HG02943 (cell line): ENCODE results near the gene P3H3.

Experiments used
- ATAC-seq: cut with Tn5 transposase; IDR thresholded peaks from one replicate; pipeline ENCODE4 v1.9.1; 2021; ENCODE audit warnings: mild to moderate bottlenecking, low read depth, moderate library complexity; ENCODE audit not compliant: unreplicated experiment

Gene P3H3

GRCh38 chr12:6799147-6799546, 29.1 kb upstream of the P3H3 start:
- ATAC-seq = no peak

GRCh38 chr12:6807170-6807569, 21.0 kb upstream of the P3H3 start:
- ATAC-seq = no peak

DNA sequence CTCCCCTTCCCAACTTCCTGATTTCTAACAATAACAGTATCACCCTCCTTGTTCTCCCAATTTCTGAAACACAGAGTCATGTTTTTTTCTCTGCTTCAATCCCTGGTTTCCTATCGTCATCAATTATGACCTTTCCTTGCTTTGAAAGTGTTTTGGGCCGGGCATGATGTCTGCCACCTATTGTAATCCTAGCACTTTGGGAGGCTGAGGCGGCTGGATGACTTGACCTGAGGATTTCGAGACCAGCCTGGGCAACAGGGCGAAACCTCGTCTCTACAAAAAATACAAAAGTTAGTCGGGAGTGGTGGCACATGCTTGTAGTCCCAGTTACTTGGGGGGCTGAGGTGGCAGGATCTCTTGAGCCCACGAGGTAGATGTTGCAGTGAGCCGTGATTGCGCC, 19.2 kb upstream of the P3H3 start:
- no peak for ATAC-seq

DNA sequence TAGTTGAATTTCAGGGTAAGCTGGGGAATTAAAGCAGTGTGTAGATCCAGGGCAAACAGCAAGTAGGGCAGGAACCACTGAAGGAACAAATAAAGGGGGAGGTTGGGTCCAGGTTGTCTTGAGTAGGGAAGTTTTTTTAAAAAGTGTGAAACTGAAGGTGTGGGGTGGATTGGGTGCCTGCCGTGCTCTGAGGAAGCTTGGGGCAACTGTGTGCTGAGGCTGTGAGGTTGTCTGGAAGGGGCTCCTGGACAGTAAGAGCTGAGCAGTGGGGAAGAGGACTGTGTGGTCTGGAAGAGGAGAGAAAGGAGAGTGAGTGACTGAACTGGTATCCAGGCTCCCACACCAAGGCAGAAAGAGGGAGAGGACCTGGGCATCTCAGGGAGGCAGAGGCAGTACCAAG, 17.4 kb upstream of the P3H3 start:
- ATAC-seq = no peak

- ATAC-seq = no peak
Measured at GRCh38 chr12:6813363-6813762, 14.8 kb upstream of the P3H3 start.

DNA sequence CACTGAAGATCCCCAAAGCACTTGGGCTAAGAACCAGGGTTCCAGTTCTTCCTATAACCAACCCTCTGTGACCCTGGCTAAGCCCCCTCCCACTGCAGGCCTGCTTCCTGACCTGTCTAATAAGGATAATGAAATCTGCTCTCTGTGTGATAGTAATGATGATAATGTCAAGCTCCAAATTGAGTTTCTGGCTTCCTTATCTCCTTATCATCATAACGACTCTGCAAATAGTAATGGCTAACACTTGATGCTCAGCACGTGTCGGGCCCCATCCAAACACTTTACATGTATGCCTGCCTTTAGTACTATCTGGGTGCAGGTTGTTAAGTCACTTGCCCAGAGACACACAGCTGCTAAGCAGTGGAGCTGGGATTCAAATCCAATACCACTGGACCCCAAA, 11.6 kb upstream of the P3H3 start:
- no peak for ATAC-seq

DNA sequence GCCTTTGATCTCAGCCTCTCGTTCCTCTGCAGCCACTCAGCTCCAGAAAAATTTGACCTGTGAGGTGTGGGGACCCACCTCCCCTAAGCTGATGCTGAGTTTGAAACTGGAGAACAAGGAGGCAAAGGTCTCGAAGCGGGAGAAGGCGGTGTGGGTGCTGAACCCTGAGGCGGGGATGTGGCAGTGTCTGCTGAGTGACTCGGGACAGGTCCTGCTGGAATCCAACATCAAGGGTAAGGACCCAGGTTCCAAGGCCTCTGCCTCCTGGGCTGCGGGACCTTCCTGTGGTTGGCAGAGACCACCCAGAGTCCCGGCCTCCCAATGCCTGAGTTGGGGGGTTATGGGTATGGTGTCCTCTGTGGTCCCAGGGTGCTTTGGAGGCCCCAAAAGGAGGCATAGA, 11.1 kb upstream of the P3H3 start:
- no peak for ATAC-seq

DNA sequence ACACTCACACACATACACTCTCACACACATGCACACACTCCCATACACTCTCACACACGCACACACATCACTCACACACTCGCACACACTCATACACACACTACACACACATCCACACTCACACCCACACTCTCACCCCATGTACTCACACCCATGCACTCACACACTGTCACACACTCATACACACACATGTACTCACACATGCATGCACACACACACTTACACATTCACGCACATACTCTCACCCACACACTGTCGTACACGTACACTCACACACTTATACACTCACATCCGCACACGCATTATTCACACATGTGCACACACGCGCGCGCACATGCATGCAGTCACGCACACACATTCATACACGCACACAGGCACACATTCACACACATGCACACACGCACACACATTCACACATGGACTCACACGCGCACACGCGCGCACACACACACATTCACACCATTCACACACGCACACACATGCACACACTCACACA, 10.5 kb upstream of the P3H3 start:
- no peak for ATAC-seq

GRCh38 chr12:6818222-6818621, 10.0 kb upstream of the P3H3 start:
- no peak for ATAC-seq

DNA sequence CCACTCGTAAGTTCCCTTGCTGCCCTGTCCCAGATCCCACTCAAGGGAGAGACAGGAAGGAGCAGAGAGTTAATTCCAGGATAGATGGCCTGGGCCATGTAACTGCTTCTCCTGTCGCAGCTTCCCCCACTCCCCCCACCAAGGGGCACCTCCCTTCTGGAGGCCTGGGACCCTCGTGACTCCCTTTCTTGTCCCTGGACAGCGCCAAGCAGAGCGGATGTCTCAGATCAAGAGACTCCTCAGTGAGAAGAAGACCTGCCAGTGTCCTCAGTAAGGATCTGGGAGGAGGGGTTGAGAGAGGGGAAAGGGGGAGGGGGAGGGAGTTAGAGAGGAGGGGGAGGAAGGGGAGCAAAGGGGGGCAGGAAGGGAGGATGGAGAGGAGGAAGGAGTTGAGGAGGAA, 9.6 kb upstream of the P3H3 start:
- ATAC-seq = no peak

DNA sequence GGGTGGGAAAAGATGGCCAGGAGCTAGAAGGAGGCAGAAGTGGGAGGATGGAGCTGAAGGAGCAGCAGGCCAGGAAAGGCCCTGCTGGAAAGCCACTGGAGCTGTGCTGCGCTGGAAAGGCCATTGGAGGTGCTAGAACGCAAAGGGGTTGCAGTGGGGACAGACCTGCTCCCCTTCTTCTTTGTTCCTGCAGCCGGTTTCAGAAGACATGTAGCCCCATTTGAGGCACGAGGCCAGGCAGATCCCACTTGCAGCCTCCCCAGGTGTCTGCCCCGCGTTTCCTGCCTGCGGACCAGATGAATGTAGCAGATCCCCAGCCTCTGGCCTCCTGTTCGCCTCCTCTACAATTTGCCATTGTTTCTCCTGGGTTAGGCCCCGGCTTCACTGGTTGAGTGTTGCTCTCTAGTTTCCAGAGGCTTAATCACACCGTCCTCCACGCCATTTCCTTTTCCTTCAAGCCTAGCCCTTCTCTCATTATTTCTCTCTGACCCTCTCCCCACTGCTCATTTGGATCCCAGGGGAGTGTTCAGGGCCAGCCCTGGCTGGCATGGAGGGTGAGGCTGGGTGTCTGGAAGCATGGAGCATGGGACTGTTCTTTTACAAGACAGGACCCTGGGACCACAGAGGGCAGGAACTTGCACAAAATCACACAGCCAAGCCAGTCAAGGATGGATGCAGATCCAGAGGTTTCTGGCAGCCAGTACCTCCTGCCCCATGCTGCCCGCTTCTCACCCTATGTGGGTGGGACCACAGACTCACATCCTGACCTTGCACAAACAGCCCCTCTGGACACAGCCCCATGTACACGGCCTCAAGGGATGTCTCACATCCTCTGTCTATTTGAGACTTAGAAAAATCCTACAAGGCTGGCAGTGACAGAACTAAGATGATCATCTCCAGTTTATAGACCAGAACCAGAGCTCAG, 8.8 kb upstream of the P3H3 start:
- ATAC-seq = no peak

DNA sequence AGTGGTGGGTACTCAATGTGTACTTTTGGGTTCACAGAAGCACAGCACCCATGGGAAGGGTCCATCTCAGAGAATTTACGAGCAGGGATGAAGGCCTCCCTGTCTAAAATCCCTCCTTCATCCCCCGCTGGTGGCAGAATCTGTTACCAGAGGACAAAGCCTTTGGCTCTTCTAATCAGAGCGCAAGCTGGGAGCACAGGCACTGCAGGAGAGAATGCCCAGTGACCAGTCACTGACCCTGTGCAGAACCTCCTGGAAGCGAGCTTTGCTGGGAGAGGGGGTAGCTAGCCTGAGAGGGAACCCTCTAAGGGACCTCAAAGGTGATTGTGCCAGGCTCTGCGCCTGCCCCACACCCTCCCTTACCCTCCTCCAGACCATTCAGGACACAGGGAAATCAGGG, 8.0 kb upstream of the P3H3 start:
- ATAC-seq = no peak

DNA sequence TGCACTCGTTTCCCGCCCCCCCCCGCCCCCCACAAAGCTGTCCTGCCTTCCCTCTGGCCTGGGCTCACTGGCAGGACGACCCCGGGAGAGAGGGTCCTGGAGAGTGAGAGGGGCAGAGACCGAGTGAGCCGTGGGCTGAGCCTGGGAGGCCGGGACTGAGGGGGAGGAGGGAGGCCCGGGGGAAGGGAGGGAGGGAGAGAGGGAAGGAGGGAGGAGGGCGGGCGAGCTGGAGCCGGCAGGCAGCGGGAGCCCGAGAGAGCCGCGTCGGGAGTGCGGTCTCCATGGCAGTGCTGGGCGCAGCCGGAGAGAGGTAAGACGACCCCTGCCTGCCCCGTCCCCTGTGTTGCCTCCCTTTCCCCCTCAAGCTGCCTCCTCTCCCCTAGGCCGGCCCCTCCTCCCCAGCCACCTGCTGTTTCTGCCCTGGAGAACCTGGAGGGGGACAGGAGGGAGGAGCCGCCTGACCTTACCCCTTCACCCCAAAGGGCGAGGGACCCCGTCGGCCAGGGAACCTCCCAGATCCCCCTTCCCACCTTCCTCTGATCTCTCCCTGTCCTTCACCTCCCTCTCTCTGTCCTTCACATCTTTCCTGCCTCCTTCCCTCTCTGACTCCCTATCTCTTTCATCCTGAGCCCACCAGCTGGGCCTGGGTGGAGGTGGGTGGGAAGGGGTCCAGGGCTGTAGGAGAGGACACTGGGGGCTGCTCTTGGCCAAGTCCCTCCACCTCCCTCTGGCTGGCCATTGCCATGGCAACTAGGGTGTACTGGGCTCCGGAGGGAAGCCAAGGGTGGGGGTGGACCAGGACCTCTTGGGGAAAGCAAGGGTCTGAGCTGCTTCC, 6.4 kb upstream of the P3H3 start, which contains the start of gene GPR162:
Gene GPR162 (plus strand): TSS at position 231 of the 835 bp plus-strand sequence. CDS start 2,078 bp downstream, outside the sequence.
- no peak for ATAC-seq

DNA sequence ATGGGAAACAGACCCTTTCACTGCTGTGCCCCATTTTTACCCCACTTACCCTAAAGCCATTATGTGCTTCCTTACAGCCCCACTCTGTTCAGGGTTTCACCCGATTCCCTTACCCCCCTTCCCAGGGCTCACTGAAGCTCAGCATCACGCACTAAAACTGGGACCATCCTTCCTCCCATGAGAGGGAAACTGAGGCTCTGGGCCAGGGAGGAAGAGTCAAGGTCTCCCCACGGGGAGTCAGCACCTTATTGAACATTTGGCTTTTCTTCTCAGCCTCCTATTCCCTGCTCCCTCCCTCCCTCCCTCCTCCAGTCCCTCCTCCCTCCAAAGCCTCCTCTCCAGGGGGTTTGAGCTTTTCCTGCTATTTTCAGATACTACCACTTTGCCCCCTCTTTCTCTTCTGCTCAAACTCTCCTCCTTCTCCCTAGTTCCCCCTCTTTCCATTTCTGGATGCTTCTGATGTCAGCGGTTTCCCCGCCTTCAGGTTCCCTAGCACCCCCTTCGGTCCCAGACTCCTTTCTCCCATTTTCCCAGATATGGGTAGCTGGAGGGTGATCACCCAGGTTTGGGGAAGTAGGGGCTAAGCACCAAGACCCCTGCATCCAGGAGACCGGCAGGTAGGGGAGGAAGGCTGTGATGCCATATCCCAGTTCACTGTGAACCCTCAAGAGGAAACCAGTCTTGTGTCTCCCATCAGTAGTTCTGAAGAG, 5.6 kb upstream of the P3H3 start:
- no peak for ATAC-seq

- ATAC-seq = no peak
Measured at GRCh38 chr12:6823182-6824084, 4.8 kb upstream of the P3H3 start.

- no peak for ATAC-seq
Measured at GRCh38 chr12:6824085-6824775, 4.0 kb upstream of the P3H3 start.

- no peak for ATAC-seq
Measured at GRCh38 chr12:6824901-6825381, 3.3 kb upstream of the P3H3 start.

GRCh38 chr12:6825398-6826124, 2.6 kb upstream of the P3H3 start:
- no peak for ATAC-seq
